Neural progenitor cell (in vitro differentiated cells): ENCODE data around the gene C4B.
"Not testable (repeated sequence)": the region's sequence is repeated elsewhere in the genome, so short reads cannot be mapped to it uniquely, and the experiment has no call there.

Experiments
- EZH2phosphoT487 ChIP-seq: fragments of 200-600 bp; sonication (generic); IDR thresholded peaks from 2 replicates; pipeline ENCODE4 v1.6.1; 2017; ENCODE audit warnings: antibody characterized with exemption
- TF ChIP-seq, protein P1 (sequence below): fragments of 200-600 bp; sonication (generic); IDR thresholded peaks from 2 replicates; pipeline ENCODE4 v1.5.1; 2017; ENCODE audit warnings: antibody characterized with exemption, mild to moderate bottlenecking

DNA sequence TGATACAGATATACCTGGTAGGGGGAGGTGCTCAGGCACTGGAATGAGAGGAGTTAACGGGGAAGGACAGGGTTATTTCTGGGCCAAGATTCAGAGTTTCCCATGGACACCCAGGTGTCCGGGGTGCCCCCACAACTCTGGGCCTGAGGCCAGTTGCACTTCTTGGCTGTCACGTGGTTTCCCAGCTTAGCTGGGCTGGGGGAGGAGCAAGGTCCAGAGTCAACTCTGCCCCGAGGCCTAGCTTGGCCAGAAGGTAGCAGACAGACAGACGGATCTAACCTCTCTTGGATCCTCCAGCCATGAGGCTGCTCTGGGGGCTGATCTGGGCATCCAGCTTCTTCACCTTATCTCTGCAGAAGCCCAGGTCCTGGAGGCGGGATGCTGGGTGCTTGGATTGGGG, at the start of gene C4B:
- TF ChIP-seq, protein P1, sequence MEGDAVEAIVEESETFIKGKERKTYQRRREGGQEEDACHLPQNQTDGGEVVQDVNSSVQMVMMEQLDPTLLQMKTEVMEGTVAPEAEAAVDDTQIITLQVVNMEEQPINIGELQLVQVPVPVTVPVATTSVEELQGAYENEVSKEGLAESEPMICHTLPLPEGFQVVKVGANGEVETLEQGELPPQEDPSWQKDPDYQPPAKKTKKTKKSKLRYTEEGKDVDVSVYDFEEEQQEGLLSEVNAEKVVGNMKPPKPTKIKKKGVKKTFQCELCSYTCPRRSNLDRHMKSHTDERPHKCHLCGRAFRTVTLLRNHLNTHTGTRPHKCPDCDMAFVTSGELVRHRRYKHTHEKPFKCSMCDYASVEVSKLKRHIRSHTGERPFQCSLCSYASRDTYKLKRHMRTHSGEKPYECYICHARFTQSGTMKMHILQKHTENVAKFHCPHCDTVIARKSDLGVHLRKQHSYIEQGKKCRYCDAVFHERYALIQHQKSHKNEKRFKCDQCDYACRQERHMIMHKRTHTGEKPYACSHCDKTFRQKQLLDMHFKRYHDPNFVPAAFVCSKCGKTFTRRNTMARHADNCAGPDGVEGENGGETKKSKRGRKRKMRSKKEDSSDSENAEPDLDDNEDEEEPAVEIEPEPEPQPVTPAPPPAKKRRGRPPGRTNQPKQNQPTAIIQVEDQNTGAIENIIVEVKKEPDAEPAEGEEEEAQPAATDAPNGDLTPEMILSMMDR, result not testable (repeated sequence)
- not testable (repeated sequence) for TF ChIP-seq EZH2phosphoT487
